Left ventricle myocardium inferior (tissue), 1 donor: ENCODE data around the gene MCAM. TPM values are rescaled to one million over a fixed set of nuclear protein-coding genes. Genes with fewer than 3 reads are reported as not detected.
A peak's percentile ranks its signal among the peaks of the same experiment; 100 is the strongest.

Experiments used
- DNase-seq: peaks from one replicate; pipeline ENCODE4 v3.0.0-alpha.2; 2020
- H3K27ac ChIP-seq: fragments of 200-600 bp; replicated peaks from 2 replicates; pipeline ENCODE4 v1.8.0; 2021
- H3K27me3 ChIP-seq: fragments of 200-600 bp; 2 replicates; pipeline ENCODE4 v1.8.0; 2021; ENCODE audit warnings: low read depth
- H3K36me3 ChIP-seq: fragments of 200-600 bp; 2 replicates; pipeline ENCODE4 v1.8.0; 2021
- H3K4me1 ChIP-seq: fragments of 200-600 bp; 2 replicates; pipeline ENCODE4 v1.8.0; 2021
- H3K4me3 ChIP-seq: fragments of 200-600 bp; 2 replicates; pipeline ENCODE4 v1.8.0; 2021; ENCODE audit warnings: mild to moderate bottlenecking, moderate library complexity
- H3K9me3 ChIP-seq: fragments of 200-600 bp; replicated peaks from 2 replicates; pipeline ENCODE4 v1.8.0; 2021
- CTCF ChIP-seq: fragments of 200-600 bp; IDR thresholded peaks from 2 replicates; pipeline ENCODE4 v1.8.0; 2021; ENCODE audit warnings: antibody characterized with exemption, mild to moderate bottlenecking, borderline replicate concordance
- intact Hi-C: fragments of 100-400 bp; cut with micrococcal nuclease; formaldehyde crosslinking; loops from one replicate; pipeline ENCODE4 v1.11.0; 2022
- total RNA-seq: library from RNA; stranded (reverse); fragmentation: NEBNext Ultra II Directional; extraction: Animal tissue kit (Norgen Biotek cat#: 25700); gene quantifications from one replicate; pipeline ENCODE4 v1.2.1, GENCODE V29; 2021
- donor health status: DM: no; HTN: yes; CAD: no; lungs with severe emphysema.

The MCAM gene
- total RNA-seq, 1 donor from 2014 or later, result 59.2 TPM

- peak; percentile 89 for TF ChIP-seq CTCF
- Histone ChIP-seq H3K9me3 (no peaks in the 10 kb centered on the region), H3K27me3 (no peaks in the 10 kb centered on the region), H3K27ac (peak overlapping the region; percentile 95), H3K4me1 (peaks cover 87% of the 10 kb centered on the region), H3K36me3 (peaks cover 28% of the 10 kb centered on the region), H3K4me3 (peak overlapping the region; percentile 68)
- peak; percentile 83 for DNase-seq
- intact Hi-C loops, result loop anchor here (10.0 kb wide), 1 partner anchor 118 kb away; no protein-coding TSS in a partner anchor
Observed at GRCh38 chr11:119356349-119357031, 39.6 kb upstream of the MCAM start.

DNA sequence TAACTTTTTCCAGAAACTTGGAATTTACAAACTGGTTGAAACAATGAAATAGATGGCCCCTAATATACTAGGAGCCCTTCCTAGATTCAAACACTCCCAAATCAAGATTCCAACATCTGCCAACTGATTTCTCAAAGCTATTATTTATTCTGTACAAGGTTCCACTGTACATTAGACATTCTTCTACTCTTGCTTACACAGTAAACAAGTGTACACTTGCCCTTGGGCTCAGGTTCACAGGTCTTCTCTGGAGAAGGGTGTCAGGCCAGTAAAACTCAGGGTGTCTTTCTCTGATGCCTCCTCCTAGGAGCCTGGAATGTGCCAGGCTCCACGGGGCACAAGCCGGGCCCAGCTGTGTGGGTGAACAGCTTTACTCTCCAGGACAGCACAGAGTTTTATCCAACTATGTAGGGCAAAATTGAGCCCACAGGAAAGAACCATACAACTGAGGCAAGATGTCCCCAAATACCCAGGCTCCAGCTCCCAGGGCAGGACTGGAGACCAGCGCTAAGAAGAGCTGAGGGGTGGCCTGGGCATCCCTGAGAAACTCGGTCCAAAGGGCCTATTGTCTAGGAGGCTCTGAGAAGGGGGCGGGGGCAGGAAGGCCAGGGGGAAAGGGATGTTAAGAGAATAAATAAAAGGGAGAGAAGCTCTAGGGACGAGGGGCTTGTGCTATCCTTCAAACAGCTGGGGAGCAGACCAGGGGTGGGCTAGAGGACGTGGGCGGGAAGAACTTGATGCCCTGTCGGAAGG is 38.3 kb upstream of the MCAM start:
- DNase-seq, result no peak
- Histone ChIP-seq H3K9me3 (no peaks in the 10 kb centered on the region), H3K36me3 (peaks cover 28% of the 10 kb centered on the region), H3K27me3 (no peaks in the 10 kb centered on the region), H3K4me1 (peaks cover 76% of the 10 kb centered on the region), H3K27ac (peak overlapping the region; percentile 95), H3K4me3 (no peak overlapping the region)
- intact Hi-C loops, result loop anchor here (10.0 kb wide), 1 partner anchor 120 kb away; no protein-coding TSS in a partner anchor
- no peak for TF ChIP-seq CTCF

- Histone ChIP-seq H3K36me3 (peaks cover 6% of the 10 kb centered on the region), H3K27me3 (no peaks in the 10 kb centered on the region), H3K4me1 (peaks cover 52% of the 10 kb centered on the region), H3K4me3 (no peak overlapping the region), H3K27ac (peak overlapping the region; percentile 72), H3K9me3 (no peaks in the 10 kb centered on the region)
- TF ChIP-seq CTCF, result no peak
- intact Hi-C loops, result loop anchor here (10.0 kb wide), 1 partner anchor 122 kb away; no protein-coding TSS in a partner anchor
- no peak for DNase-seq
Observed at GRCh38 chr11:119352857-119353260, 35.9 kb upstream of the MCAM start.

DNA sequence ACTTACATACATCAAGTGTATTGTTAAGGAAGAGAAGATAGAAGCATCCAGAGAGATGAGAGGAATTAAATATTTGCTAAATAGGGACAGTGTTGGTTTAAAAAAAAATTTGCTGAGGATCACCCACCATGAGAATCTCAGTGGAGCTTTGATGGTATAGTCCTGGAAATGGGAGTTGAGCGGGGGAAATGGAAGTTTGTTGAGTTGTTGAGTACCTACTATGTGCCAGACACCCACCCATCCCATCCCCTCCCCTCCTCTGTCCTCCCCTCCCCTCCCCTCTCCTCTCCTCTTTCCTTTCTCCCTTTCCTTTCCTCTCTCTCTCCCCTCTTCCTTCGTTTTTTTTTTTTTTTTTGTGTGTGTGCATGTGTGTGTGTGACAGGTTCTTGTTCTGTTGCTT is 34.3 kb upstream of the MCAM start:
- Histone ChIP-seq H3K36me3 (no peaks in the 10 kb centered on the region), H3K4me3 (no peak overlapping the region), H3K27me3 (no peaks in the 10 kb centered on the region), H3K9me3 (no peaks in the 10 kb centered on the region), H3K4me1 (peaks cover 40% of the 10 kb centered on the region), H3K27ac (no peak overlapping the region)
- DNase-seq, result no peak
- TF ChIP-seq CTCF, result no peak
- intact Hi-C loops, result loop anchor here (10.0 kb wide), 1 partner anchor 124 kb away; no protein-coding TSS in a partner anchor

DNA sequence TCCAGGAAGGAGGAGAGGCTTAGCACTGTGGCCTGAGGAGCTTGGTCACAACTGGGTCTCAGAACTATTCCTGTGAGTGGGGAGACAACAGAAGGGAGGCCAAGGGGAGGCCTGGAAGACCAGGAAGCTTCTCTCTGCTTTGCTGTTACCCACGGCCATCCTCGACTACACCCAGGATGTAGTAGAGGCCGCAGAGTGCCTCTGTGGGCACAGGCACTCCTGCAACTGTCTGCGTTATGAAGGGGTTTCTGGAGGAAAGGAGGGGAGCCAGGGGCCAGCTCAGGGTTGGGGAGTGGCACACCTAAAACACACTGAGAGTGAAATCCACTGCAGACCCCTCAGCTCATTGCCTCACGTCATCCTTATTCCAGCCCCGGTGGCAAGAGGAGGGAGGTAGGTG is 33.4 kb upstream of the MCAM start:
- Histone ChIP-seq H3K4me3 (no peak overlapping the region), H3K36me3 (no peaks in the 10 kb centered on the region), H3K9me3 (no peaks in the 10 kb centered on the region), H3K27ac (no peak overlapping the region), H3K27me3 (no peaks in the 10 kb centered on the region), H3K4me1 (peaks cover 31% of the 10 kb centered on the region)
- intact Hi-C loops, result loop anchor here (10.0 kb wide), 1 partner anchor 124 kb away; no protein-coding TSS in a partner anchor
- no peak for TF ChIP-seq CTCF
- no peak for DNase-seq
